Effector memory CD4-positive, alpha-beta T cell (primary cell): ENCODE measurements around the gene EMX2.
"Not testable (repeated sequence)": the region's sequence is repeated elsewhere in the genome, so short reads cannot be mapped to it uniquely, and the experiment has no call there.

Experiments
- DNase-seq, 3 donors: peaks; one replicate each; pipeline ENCODE4 v3.0.0-alpha.2; 2020
- H3K27ac ChIP-seq: 2 replicates; pipeline ENCODE4 v1.7.0; 2013; ENCODE audit warnings: mild to moderate bottlenecking, low read length, moderate library complexity; ENCODE audit not compliant: insufficient read depth, poor library complexity, severe bottlenecking
- H3K27me3 ChIP-seq: replicated peaks from 2 replicates; pipeline ENCODE4 v1.7.0; 2013; ENCODE audit warnings: mild to moderate bottlenecking, low read length; ENCODE audit not compliant: insufficient read depth, control insufficient read depth, poor library complexity, severe bottlenecking
- H3K36me3 ChIP-seq: 2 replicates; pipeline ENCODE4 v1.7.0; 2013; ENCODE audit warnings: mild to moderate bottlenecking, low read length, moderate library complexity; ENCODE audit not compliant: control insufficient read depth, insufficient read depth
- H3K4me1 ChIP-seq: 2 replicates; pipeline ENCODE4 v1.7.0; 2013; ENCODE audit warnings: low read length, mild to moderate bottlenecking; ENCODE audit not compliant: control insufficient read depth, insufficient read depth, poor library complexity, severe bottlenecking
- H3K4me3 ChIP-seq: 2 replicates; pipeline ENCODE4 v1.7.0; 2013; ENCODE audit warnings: low read length, low read depth, mild to moderate bottlenecking; ENCODE audit not compliant: insufficient read depth, poor library complexity, severe bottlenecking
- H3K9me3 ChIP-seq: 2 replicates; pipeline ENCODE4 v1.7.0; 2013; ENCODE audit warnings: mild to moderate bottlenecking, low read length, moderate library complexity; ENCODE audit not compliant: control insufficient read depth

Gene EMX2

GRCh38 chr10:117574498-117575146 is 32.1 kb downstream of the EMX2 start:
- Histone ChIP-seq H3K27me3 (no peaks in the 10 kb centered on the region), H3K4me3 (no peak overlapping the region), H3K4me1 (no peaks in the 10 kb centered on the region), H3K27ac (no peak overlapping the region), H3K9me3 (no peaks in the 10 kb centered on the region), H3K36me3 (no peaks in the 10 kb centered on the region)
- no peak for DNase-seq

- no peaks in the 10 kb centered on the region for H3K36me3 ChIP-seq
- no peak for DNase-seq
- H3K4me1 ChIP-seq, result no peaks in the 10 kb centered on the region
- no peak overlapping the region for H3K27ac ChIP-seq
- H3K27me3 ChIP-seq, result no peaks in the 10 kb centered on the region
- H3K4me3 ChIP-seq, result no peak overlapping the region
- no peaks in the 10 kb centered on the region for H3K9me3 ChIP-seq
Measured at GRCh38 chr10:117578490-117578889, 35.9 kb downstream of the EMX2 start.

DNA sequence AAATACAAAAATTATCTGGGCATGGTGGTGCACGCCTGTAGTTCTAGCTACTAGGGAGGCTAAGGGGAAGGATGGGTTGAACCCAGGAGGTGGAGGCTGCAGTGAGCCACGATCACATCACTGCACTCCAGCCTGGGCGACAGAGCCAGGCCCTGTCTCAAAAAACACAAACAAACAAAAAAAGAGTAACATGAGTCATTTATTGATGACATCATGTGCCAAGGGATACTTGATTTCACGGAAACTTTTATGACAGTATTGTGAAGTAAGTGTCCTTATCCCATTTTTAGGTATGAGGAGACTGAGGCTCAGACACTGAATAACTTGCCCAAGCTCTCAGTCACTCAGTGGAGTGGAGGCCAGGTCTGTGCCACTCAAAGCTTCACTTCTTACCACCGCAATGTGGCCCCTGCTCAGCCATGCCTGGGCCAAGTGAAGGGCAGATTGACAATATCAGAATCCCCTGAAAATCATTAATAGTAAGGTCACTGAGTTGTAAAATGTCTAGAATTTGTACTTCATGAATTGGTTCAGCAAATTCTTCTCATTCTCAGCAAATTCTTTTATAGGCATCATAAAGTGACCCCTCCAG is 36.5 kb downstream of the EMX2 start:
- no peak overlapping the region for H3K4me3 ChIP-seq
- no peak for DNase-seq
- H3K36me3 ChIP-seq, result no peaks in the 10 kb centered on the region
- no peaks in the 10 kb centered on the region for H3K9me3 ChIP-seq
- H3K27me3 ChIP-seq, result no peaks in the 10 kb centered on the region
- H3K4me1 ChIP-seq, result no peaks in the 10 kb centered on the region
- H3K27ac ChIP-seq, result no peak overlapping the region

DNA sequence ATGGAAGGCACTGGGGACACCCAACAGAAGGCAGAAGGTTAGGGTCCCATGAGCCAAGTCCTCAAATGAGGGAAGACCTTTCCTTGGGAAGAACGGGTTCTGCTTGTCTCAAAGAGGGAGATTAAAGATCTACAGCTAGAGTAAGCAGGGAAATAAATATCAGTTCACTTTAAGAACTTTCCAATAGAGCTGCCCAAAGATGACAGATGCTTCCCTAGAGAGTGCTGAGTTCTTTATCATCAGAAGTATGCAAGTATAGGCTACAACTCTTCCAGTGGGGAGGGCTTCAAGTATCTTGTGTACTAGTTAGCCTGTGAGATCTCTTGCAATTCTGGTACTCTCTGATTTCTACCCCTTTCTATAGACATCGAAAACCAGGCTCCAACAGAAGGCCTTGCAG is 39.4 kb downstream of the EMX2 start:
- no peaks in the 10 kb centered on the region for H3K27me3 ChIP-seq
- H3K27ac ChIP-seq, result no peak overlapping the region
- no peaks in the 10 kb centered on the region for H3K36me3 ChIP-seq
- no peak overlapping the region for H3K4me3 ChIP-seq
- no peaks in the 10 kb centered on the region for H3K9me3 ChIP-seq
- DNase-seq, result no peak
- H3K4me1 ChIP-seq, result no peaks in the 10 kb centered on the region

GRCh38 chr10:117584831-117585230 is 42.3 kb downstream of the EMX2 start:
- H3K27ac ChIP-seq, H3K36me3 ChIP-seq, H3K27me3 ChIP-seq, H3K4me3 ChIP-seq, DNase-seq, H3K4me1 ChIP-seq, H3K9me3 ChIP-seq: not testable (repeated sequence)

- H3K4me3 ChIP-seq, result no peak overlapping the region
Measured at GRCh38 chr10:117587036-117587435, 44.5 kb downstream of the EMX2 start.

GRCh38 chr10:117590101-117590875 is 47.7 kb downstream of the EMX2 start:
- Histone ChIP-seq H3K27ac (no peak overlapping the region), H3K27me3 (no peaks in the 10 kb centered on the region), H3K9me3 (no peaks in the 10 kb centered on the region)

More at GRCh38 chr10:117587036-117587435, 44.5 kb downstream of the EMX2 start:
- Histone ChIP-seq H3K4me1 (no peaks in the 10 kb centered on the region), H3K36me3 (no peaks in the 10 kb centered on the region), H3K9me3 (no peaks in the 10 kb centered on the region), H3K27me3 (no peaks in the 10 kb centered on the region), H3K27ac (no peak overlapping the region)
- DNase-seq, result no peak

DNA sequence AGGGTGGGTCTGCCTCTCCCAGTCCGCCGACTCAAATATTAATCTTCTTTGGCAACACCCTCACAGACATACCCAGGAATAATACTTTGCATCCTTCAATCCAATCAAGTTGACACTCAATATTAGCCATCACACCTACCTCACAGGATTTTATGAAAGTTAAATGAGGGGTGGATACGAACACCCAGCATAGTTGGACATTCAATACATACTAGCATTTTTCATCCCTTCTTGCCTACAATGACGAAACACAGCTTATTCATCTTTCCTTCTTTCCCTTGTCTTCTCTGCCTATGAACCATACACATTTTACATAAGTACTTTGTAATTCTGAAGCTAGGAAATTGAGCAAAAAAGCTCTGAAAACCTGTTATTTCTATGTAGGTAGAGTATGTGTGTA is 48.5 kb downstream of the EMX2 start:
- DNase-seq, result no peak
- no peak overlapping the region for H3K27ac ChIP-seq
- H3K36me3 ChIP-seq, result no peaks in the 10 kb centered on the region
- no peak overlapping the region for H3K4me3 ChIP-seq
- no peaks in the 10 kb centered on the region for H3K9me3 ChIP-seq
- no peaks in the 10 kb centered on the region for H3K4me1 ChIP-seq
- no peaks in the 10 kb centered on the region for H3K27me3 ChIP-seq

More at GRCh38 chr10:117590101-117590875, 47.7 kb downstream of the EMX2 start:
- no peak for DNase-seq
- Histone ChIP-seq H3K4me1 (no peaks in the 10 kb centered on the region), H3K4me3 (no peak overlapping the region), H3K36me3 (no peaks in the 10 kb centered on the region)

- Histone ChIP-seq H3K27me3 (no peaks in the 10 kb centered on the region), H3K27ac (no peak overlapping the region), H3K4me3 (no peak overlapping the region), H3K4me1 (no peaks in the 10 kb centered on the region), H3K9me3 (no peaks in the 10 kb centered on the region), H3K36me3 (no peaks in the 10 kb centered on the region)
- DNase-seq, result no peak
Measured at GRCh38 chr10:117594722-117595121, 52.2 kb downstream of the EMX2 start.

DNA sequence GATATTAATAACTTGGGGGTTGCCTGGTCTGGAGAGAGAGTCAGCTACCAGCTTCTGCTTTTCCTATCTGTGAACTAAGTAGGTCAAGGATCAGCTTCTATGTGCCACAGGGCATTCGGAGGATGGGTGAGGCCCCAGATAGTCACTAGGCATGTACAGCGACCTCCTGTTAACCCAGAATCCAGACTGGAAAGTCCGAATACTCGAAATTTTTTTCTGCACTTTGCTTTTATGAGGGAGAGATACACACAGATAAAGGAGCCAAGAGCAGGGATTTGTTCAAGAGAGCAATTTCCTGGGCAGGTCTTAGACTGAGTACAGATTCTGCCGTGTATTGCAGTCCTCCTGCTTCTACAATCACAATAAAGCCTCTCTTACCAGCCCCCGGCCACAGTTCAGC is 54.2 kb downstream of the EMX2 start:
- no peaks in the 10 kb centered on the region for H3K9me3 ChIP-seq
- H3K4me3 ChIP-seq, result no peak overlapping the region
- H3K36me3 ChIP-seq, result no peaks in the 10 kb centered on the region
- no peaks in the 10 kb centered on the region for H3K4me1 ChIP-seq
- no peak overlapping the region for H3K27ac ChIP-seq
- H3K27me3 ChIP-seq, result no peaks in the 10 kb centered on the region
- DNase-seq, result no peak
